OCI-LY1 (cell line): ENCODE results near the gene TMEM109.

Experiments used
- EZH2 ChIP-seq: fragments of 200-600 bp; sonication (generic), shearing (Covaris generic); IDR thresholded peaks from 2 replicates; pipeline ENCODE4 v1.8.0; 2017; ENCODE audit warnings: borderline replicate concordance, mixed run types, mild to moderate bottlenecking, antibody characterized with exemption, low read length, moderate library complexity, mixed read lengths
- TF ChIP-seq, protein P1 (sequence below): fragments of 200-600 bp; sonication (generic), shearing (Covaris generic); IDR thresholded peaks from 2 replicates; pipeline ENCODE4 v1.5.1; 2017; ENCODE audit warnings: mild to moderate bottlenecking, antibody characterized with exemption, low read length, moderate library complexity, mixed read lengths

- TF ChIP-seq, protein P1, sequence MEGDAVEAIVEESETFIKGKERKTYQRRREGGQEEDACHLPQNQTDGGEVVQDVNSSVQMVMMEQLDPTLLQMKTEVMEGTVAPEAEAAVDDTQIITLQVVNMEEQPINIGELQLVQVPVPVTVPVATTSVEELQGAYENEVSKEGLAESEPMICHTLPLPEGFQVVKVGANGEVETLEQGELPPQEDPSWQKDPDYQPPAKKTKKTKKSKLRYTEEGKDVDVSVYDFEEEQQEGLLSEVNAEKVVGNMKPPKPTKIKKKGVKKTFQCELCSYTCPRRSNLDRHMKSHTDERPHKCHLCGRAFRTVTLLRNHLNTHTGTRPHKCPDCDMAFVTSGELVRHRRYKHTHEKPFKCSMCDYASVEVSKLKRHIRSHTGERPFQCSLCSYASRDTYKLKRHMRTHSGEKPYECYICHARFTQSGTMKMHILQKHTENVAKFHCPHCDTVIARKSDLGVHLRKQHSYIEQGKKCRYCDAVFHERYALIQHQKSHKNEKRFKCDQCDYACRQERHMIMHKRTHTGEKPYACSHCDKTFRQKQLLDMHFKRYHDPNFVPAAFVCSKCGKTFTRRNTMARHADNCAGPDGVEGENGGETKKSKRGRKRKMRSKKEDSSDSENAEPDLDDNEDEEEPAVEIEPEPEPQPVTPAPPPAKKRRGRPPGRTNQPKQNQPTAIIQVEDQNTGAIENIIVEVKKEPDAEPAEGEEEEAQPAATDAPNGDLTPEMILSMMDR = no peak
- no peak for TF ChIP-seq EZH2
These were observed 12.5 kb downstream of the TMEM109 start for GRCh38 chr11:60926500-60926899.
